GM18517 (cell line): ENCODE data around the gene ACYP1.
"Not testable (repeated sequence)": the region's sequence is repeated elsewhere in the genome, so short reads cannot be mapped to it uniquely, and the experiment has no call there.

ENCODE experiments used
- ATAC-seq: cut with Tn5 transposase; IDR thresholded peaks from one replicate; pipeline ENCODE4 v1.9.1; 2021; ENCODE audit warnings: mild to moderate bottlenecking, moderate library complexity; ENCODE audit not compliant: unreplicated experiment

ACYP1 gene

GRCh38 chr14:75068294-75069120, 4.7 kb upstream of the ACYP1 start:
- ATAC-seq, result no peak

GRCh38 chr14:75067765-75068164, 3.9 kb upstream of the ACYP1 start:
- ATAC-seq, result not testable (repeated sequence)

DNA sequence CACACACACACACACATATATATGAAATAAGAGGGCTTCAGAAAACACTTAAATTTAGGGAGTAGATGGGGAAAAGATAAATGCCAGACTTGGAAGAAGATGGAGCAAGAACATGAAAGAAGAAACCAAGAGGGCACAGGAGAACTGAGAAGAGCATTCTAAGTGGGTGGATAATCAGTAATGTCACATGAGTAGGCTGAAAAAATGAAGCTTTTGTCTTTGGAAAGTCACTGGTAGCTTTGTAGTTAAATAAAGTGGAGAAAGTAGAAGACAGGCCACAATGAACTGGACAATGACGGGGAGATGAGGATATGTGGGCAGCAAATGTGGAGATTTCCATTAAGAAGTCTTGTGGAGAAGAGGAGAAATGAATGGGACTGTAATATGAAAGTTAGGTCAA, 3.4 kb upstream of the ACYP1 start:
- ATAC-seq, result no peak

DNA sequence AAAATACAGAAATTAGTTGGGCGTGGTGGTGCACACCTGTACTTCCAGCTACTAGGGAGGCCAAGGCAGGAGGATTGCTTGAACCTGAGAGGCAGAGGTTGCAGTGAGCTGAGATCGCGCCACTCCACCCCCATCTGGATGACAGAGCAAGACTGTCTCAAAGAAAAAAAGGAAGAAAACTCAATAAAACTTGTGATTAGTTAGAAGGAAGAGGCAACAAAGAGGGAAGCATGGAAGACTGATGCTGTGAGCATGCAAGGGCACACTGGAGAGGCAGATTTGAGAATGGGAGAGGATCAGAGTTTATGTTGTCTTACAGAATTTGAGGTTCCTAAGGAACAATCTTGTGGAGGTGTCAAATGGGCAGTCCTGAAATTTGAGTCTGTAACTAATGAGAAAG, 2.9 kb upstream of the ACYP1 start:
- ATAC-seq, result no peak

- ATAC-seq, result no peak
Observed at GRCh38 chr14:75064205-75064567, 362 bp upstream of the ACYP1 start.

GRCh38 chr14:75063013-75063412, 811 bp downstream of the ACYP1 start:
- no peak for ATAC-seq

DNA sequence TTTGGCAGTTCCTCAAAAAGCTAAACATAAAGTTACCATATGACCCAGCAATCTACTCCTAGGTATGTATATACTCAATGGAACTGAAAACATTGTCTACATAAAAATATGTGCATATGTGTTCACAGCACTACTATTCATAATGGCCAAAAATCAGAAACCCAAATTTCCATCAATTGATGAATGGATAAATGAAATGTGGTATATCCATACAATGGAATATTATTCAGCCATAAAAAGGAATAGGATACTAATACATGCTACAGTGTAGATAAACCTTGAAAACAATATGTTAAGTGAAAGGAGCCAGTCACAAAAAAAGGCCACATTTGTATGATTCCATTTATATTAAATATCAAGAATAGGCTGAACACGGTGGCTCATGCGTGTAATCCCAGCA, 3.4 kb downstream of the ACYP1 start:
- no peak for ATAC-seq

GRCh38 chr14:75059642-75060041, 4.2 kb downstream of the ACYP1 start:
- no peak for ATAC-seq

DNA sequence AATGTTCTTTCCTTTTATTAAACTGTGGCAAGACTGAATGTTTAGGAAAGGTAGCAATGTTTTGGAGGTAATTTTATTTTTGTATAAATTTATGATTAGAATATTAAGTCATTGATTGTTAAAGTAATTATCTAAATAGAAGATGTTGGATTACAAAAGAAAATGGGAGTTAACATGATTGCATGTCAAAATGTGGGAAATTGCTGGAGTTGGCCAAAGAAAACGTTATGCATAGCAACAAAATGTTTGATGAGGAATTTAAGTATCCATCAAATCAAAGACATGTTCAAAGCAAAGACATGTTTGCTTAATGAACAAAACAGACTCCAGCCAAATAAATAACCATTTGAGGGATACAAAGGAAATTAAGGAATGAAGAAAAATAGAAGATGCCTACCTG, 9.4 kb downstream of the ACYP1 start:
- ATAC-seq, result no peak

DNA sequence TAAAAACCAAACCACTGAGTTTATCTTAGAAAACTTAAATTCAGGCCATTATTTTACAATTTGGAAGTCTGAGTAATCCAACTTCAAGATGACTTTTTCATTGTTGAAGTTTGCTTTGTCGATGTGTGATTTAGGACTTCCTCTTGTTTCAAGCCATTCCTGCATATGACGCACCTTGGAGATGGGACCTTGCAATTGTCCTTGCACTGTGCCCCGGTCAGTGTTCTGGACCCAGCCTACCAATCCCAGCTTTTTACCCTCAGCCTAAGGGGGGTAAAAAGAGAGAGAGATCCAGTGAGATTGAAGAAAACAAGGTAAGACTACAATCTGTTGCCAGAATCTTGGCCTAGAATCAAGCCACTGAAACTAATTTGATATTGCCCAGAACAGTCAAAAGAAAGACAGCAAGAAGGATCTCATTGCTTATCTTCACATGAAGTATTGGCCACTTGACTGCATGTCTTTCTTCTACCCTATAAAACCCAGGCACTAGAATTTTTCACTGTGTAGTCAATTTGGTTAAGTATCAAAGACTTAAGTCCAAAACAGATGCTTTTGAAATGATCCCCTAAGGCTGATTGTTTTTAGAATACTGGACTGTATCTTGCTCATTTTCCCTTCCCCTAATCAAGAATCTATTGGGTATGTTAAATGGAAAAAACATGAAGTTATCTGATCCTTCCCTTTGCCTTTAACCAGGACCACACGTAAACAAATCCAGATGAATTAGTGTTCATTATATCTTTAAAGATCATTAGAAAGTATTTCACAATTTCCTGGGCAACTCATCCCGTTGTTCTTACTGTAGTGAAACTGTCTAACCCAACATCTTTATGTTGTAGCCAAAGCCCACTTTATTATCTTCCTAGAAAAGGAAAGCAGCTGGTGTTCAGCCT, 10.2 kb downstream of the ACYP1 start:
- ATAC-seq, result no peak

DNA sequence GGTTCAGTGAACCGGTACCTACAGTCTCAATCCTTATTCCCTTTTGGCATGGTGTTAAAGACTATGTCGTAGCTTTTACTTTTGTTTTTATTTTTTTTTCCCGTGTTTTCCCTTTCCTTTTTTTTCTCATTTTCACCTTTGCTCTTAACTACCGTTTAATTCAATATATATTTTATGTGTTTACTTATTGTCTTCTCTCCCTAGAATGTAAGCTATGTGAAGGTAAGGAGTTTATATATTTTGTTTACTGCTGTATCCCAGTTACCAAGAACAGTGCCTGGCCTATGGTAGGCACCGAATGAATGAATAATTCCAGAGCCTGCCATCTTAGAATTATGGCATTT, 12.3 kb downstream of the ACYP1 start:
- no peak for ATAC-seq

DNA sequence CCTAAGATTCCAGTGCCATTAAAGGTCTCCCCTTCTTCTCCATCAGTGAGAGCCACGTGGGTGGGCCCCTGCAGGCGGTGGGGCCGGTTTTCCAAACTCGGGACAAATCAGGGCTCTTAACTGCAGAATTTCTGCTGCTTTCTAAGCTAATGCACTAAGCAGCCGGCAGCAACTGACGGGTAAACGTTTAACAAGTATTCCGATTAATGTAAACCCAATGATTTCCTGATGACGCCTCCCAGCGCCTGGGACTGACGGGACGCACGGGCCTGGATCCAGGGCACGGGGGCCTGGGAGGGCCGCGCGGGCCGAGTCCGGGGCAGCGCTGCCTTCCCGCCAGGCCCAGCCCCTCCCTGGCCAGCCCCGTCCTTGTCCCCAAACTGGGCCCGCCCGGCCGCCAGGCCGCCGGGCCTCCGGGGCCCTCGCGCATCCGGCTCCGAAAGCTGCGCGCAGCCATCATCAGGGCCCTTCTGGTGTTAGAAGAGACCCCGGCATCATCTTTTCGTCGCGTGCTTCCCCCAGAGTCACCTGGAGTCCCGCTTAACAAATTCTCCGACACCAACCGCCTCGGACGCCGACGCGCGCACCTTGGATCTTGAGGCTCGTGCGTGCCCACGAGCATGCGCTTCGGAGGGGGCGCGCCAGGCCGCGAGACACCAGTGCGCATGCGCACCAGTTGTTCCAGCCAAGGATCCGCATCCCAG, 12.8 kb downstream of the ACYP1 start, which contains the start of gene MLH3:
TSS of gene MLH3 (minus strand) at position 616 of the 704 bp plus-strand sequence. CDS start 1,812 bp downstream, outside the sequence.
- peak; percentile 57 for ATAC-seq

DNA sequence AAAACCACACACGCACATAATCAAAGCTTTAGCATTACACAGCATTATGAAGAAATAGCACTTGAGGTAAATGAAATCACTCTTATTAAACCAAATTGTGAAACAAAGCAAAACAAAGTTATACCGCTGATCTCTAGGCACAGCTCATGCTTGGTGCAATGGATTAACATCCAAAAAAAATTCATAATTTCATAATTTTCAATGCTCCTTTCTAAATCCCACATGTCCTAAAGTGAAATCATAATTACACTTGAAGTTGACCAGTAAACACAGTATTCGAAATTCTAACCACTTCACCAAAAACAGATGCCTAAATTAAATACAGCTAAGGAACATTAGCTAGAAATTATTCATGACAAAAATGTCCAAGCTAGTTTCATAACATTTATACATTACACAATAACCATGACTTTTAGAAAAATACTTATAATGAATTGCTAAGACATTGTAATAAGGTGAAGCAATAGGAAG, 14.1 kb downstream of the ACYP1 start:
- ATAC-seq, result no peak

DNA sequence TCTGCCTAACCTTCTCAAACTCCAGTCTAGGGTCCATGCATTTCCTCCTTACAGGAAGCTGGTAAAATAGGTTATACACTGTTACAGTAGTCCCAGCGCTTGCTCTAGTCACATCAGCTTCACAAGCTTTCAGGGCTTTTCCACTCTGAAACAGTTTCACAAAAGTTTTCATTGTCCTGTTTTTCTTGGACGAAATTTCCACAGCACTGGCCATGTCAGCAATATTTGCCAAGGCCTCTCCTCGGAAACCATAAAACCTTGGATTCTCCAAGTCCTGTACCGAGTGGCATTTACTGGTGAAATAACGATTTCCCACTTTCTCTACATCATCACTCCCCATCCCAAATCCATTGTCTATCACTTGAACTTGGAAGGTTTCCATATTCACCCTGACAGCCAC, 14.7 kb downstream of the ACYP1 start:
- ATAC-seq, result no peak

DNA sequence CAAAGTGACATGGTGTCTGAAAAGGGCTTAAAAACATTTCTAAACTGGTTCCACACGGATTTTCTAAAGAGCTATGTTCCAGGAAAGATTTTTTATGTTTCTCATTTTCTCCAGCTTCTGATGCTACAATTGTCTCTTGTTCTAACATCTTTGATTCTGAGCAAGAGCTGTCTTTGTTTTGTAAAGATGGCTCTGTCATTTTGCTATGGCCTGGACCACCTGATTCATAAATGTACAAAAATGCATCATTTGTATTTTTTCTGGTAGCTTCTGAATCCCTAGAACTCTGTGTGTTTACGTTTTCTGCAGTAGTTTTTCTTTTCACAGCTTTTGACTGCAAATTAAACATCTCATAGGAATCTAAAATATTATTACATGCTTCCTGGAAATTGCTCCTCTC, 15.7 kb downstream of the ACYP1 start:
- ATAC-seq, result no peak

DNA sequence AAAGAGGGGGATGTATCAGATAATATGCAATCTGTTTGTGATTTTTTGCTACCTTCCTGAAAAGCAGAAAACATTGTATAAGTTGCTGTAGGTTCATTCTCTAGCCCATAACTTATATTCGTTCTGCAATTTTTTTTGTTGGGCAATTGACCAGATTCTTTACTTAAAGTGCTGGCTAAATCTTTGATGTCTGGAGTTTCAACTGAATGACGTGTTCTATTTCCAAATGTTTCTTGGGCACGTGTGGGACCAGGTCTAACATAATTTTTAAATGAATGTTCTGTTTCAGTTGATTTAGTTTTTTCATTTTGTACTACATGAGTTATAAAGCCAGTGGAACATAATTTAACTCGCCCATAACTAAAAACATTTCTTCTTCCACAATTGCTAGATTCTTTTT, 16.3 kb downstream of the ACYP1 start:
- no peak for ATAC-seq

DNA sequence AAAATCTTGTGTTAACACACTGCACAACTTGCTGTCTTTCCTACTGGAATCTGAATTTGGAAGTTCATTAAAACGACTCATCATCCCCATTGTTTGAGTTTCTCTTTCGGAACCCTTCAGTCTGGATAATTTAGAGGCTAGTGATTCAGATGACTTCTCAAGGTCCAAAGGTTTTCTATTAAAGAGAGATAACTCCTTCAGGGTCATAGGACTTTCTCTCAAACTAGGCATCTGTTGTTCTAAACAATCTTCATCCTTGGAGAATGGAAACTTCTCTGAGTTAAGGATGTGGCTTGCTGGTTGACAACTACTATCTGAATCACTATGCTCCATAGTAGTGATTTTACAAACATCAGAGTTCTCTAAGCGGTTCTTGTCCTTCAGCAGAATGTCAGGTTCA, 16.9 kb downstream of the ACYP1 start:
- no peak for ATAC-seq

- no peak for ATAC-seq
Observed at GRCh38 chr14:75046275-75046674, 17.5 kb downstream of the ACYP1 start.

GRCh38 chr14:75044752-75045151, 19.1 kb downstream of the ACYP1 start:
- no peak for ATAC-seq

- ATAC-seq, result no peak
Observed at GRCh38 chr14:75044322-75044721, 19.5 kb downstream of the ACYP1 start.

GRCh38 chr14:75042035-75042434, 21.8 kb downstream of the ACYP1 start:
- ATAC-seq, result no peak
